Body of pancreas (tissue), 4 donors: ENCODE results near the gene TMEM233.

Source experiments
- CTCF ChIP-seq, 7 experiments: fragments of 450-650 bp in 4 of 7; fragments of 200-600 bp in 3 of 7; sonication (generic) in 3 of 7; IDR thresholded peaks; one replicate each; pipeline ENCODE4 v1.5.1; 2016 to 2019; ENCODE audit warnings: antibody characterized with exemption in 7 of 7
- POLR2A ChIP-seq, 3 donors: fragments of 450-650 bp; IDR thresholded peaks; one replicate each; pipeline ENCODE4 v1.6.1; 2016; ENCODE audit warnings: antibody characterized with exemption in 3 of 3, mild to moderate bottlenecking in 2 of 3

- no peak for TF ChIP-seq CTCF (IDR thresholded peaks at IDR 0.05)
- no peak for TF ChIP-seq POLR2A (IDR thresholded peaks at IDR 0.05)
These were observed 36.7 kb downstream of the TMEM233 start for GRCh38 chr12:119630223-119630780.
